Activated CD4-positive, alpha-beta T cell treated with anti-CD3 and anti-CD28 coated beads, Interleukin-2, amount 50 U/mL, for 4 hours (primary cell): ENCODE measurements around the gene STX12.
"Not testable (repeated sequence)": the region's sequence is repeated elsewhere in the genome, so short reads cannot be mapped to it uniquely, and the experiment has no call there.

ENCODE experiments used
- DNase-seq, 2 experiments: peaks; one replicate each; pipeline ENCODE4 v3.0.0-alpha.2; 2020

STX12 gene

DNA sequence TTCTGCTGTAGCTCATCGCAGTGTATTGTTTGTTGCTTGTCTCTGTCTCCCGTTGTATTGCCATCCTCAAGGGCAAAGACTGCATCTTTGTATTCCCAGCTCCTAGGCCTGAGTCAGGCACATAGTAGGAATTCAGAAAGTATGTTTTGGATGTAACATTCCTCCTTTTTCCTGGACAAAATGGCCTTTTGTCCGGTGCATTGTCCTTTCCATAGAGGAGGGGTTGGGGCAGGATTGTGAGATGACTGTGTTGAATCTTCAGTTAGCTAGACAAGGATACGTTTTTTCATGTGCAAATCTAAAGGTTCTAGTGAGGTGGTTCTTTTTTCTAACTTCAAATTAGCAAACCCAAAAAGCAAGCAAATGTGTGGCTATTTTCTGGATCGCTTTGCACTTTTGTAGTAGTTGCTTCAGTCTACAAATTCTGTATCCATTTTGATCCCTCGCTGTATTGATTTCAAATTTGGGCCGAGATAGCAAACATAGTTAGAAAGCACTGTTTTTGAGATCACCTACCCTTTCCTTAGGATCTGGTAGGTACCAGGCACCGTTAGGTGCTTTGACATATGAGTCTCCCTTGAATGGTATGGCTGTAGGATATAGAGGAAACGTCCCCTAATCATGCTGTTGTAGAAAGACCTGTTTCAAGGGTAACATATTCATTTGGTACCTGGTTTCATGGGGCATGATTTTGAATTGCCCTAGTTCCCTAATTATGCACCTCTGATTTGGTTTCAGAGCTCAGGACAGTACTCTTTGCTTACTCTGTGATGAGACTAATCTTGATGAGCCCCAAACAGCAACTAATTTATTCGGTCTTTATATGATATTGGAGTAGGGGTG, 58.8 kb downstream of the STX12 start:
- no peak for DNase-seq

DNA sequence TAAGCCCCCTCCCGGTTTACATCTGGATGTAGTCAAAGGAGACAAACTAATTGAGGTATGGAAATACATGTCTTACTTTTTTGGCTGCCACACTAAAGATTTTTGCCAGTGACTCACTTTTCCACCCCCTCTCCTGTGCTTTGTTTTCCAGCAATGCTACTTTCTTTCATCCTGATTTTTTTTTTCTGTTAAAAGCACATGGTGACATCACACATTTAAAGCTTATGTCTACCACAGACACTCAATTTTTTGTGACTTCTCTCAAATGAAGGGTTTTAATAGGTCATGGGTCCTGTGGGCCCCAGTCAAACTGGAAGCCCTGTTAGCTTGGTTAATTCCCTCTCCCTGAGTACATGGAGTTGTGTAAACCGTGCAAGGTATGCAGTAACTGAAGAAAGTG, 59.7 kb downstream of the STX12 start:
- DNase-seq: no peak

DNA sequence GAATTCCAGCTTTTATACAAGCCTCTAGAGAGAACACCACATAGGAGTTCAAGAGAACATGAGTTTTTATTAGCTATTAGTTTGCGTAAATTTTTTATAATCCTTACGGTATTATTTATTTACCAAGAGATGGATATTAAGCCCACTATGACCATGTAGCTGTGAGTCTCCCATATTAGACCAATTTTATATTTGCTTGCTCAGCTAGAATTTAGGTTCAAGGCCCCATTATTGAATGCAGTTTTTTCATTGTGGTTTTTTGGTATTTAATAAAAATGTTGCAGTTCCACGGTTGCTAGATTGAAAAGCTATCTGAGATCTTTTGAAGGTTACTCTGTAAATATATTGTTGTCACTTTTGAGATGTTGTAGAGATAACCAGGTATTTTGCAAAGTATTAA, 60.5 kb downstream of the STX12 start:
- DNase-seq: no peak

DNA sequence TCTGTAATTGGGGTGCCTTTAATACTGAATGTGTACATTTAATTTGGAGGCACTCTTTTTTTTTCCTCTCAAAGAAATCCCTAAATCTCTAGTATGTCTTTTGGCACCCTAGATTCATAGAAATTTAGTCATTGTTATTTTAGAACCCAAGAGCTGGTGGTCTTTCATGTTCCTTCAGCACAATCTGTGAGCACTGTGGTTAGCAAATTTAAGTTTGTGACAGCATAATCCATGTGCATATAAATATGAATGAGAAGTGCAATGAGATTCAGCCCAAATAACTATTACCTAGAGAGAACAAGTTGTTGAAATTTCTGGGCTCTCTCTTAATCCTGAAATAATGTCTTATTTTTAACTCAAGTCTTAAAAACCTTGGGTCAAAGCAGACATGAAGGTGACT, 62.0 kb downstream of the STX12 start:
- DNase-seq: no peak

DNA sequence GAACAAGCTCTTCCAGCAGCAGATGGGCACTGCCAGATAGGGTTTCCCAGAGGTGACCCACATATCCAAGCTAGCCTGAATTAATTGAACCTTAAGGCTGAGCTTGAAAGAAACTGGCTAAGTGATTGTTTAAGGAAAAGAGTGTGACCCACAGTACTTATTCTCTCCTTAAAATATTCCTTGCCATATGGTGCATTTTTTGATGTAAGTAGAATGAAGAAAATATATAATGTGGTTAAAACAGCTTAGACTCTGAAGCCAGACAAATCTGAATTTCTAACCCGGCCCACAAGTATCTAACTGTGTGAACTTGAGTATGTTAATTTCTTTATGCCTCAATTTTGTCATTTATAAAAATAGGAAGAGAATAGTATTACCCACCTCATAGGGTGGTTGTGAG, 62.5 kb downstream of the STX12 start:
- no peak for DNase-seq

DNA sequence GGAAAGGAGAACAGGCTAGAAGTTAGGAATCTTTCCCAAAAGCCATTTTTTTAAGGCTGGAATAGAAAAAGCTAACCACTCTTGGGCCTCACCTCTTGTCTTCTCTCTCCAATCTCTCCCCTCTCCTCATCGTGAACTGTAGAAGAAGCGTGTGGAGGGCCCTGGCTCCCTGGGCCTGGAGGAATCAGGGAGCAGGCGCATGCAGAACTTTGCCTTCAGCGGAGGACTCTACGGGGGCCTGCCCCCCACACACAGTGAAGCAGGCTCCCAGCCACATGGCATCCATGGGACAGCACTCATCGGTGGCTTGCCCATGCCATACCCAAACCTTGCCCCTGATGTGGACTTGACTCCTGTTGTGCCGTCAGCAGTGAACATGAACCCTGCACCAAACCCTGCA, 76.9 kb downstream of the STX12 start:
- DNase-seq: no peak

DNA sequence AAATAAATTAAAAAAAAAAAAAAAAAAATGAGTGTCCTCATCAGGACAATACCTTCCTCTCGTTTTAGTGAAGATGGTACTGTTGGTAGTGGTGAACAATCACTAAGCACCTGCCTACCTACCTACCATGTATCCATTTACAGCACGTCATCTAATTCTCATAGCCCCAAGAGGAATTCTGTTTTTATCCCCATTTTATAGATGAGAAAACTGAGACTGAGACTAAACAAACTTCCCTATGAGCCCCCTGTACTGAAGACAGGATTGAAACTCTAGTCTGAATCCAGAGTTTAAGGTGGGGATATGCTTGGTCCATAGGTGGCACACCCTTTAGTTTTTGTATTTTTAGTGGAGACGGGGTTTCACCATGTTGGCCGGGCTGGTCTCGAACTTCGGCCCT, 82.1 kb downstream of the STX12 start:
- DNase-seq: no peak

DNA sequence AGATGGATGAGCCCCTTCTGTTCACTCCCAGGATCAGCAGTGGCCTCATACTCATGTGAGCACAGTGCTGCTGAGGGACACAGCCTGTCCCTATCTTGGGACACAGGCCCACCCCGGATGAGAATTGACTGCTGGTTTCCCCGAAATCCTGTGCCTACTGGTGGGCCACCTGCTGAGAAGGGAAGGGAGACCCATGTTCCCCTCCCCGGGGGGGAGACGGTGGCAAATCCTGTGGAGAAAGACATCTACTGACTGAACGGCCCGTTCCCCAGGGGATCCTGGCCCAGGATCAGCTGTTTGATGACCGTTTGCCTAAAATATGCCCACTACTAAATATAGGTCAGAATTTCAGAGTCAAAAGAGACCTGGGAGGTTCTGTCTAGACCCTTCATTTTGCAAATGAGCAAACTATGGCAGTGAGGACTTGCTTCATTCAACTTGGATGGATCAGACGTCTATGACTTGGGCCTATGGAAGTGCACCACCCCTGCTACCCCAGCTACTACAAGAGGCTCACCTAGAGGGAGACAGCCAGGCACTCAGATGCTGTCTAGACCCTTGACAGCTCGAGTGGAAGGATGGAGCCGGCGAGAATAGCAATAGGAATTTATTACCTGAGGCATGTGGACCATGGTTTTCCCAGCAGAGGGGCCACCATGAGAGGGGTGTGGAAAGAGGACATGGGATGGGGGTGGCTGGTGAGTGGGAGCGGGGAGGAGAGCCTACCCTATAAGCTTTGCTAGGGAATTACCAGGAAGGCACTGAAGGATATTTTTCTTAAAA, 83.7 kb downstream of the STX12 start:
- DNase-seq: no peak

DNA sequence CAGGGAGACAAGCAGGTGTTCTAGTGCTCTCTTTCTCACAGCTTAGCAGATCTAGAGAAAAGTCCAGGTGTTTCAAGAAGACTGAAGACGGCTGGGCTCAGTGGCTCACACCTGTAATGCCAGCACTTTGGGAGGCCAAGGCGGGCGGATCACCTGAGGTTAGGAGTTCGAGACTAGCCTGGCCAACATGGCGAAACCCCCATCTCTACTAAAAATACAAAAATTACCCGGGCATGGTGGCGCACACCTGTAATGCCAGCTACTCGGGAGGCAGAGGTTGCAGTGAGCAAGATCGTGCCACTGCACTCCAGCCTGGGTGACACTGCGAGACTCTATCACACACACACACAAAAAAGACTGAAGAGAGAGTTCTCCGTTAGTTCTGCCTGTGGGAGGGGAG, 84.5 kb downstream of the STX12 start:
- DNase-seq: not testable (repeated sequence)

DNA sequence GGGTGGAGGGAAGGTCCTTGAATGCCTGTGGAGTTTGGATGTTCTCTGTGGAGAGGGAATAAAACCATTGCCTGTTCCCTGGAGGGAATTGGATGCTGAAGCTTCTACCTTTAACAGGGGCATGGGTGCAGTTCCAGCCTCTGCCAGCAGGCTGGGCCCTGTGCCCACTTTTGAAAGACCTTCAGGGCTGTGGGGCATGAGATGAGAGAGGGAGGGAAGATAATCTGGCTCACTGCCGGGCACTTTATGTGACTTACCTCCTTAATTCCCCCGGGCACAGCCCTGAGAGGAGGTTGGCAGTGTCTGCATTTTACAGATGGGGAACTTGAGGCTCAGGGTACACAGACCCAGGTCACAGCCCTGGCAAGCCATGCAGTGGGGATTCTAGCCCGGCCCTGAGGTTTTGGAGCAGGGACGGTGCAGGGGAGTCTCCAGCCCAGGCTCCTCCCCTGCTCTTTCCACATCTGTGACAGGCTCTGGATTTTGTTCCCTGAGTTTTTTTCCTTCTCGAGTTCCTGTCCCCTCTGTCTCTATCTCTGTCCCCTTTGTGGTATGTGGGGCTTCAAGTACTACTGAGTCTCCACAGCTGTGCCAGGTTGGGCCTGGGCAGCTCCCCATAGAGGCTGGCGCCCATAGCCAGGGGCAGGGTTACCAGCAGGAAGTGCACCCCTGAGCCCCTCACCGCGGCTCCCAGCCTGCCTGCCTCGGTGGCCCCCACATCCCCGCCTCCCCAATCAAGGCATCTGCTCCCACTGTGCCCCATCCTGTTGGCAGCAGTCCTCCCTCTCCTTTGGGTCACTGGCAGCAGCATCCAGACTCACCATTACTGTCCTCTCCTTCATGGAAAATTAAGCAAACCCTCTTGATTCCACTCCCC, 85.3 kb downstream of the STX12 start:
- peak; percentile 83 to 86 for DNase-seq

DNA sequence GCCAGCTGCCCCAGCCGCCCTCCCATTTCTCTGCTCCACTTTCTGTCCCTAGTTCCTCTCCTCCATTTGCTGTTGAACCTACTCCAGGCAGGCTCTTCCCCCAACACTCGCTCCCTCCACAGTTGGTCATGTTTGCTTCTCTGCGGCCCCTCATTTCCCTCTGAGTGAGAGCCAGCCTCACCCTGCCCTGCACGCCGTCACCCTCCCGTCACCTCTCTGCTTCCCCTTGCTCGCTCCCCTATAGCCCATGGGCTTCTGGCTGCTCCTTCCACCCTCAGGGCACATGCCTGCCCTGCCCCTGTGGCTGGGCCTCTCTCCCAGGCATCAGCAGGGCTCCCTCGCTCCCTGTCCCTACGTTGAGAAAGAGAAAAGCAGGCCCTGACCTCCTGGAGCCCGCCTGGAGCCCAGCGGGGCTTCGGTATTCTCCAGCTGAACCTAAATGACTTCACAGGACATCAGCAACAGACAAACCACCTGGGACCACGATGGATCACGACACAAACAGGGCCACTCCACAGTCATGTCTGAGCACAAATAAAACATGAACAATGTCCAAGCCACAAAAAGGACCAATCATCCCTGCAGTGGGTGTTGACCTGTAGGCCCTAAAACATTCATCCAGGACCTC, 86.0 kb downstream of the STX12 start:
- DNase-seq: no peak

DNA sequence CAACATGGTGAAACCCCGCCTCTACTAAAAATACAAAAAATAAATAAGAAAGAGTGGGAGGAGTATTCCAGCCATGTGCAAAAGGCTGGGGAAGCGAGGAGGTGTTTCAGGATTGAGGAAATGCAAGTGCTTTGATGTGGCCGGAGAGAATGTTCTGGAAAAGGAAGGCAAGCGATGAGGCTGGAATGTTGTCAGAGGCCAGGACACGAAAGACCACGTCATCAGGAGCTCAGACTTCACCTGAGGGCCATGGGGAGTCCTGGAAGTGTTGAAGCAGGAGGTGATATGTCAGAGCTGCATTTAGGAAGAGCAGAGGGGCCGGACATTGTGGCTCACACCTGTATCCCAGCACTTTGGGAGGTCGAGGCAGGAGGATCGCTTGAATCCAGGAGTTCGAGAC, 88.4 kb downstream of the STX12 start:
- DNase-seq: no peak

DNA sequence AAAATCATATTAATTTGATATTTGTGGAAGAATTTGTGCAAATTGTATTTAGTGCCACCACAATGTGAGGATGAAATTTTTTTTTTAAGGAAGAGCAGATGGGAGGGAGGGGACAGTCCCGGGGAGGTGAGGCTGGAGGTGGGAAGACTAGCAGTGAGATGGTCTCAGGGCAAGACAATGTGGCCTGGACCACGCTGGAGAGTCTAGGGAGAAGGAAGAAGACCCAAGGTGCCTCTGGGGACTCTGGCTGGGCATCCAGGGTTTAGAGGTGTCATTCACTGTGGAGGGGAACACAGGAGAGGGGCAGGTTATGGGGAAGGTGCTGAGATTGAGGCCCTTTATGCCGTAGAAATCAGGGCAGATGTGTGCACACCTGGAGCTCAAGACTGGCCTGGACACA, 89.0 kb downstream of the STX12 start:
- no peak for DNase-seq

DNA sequence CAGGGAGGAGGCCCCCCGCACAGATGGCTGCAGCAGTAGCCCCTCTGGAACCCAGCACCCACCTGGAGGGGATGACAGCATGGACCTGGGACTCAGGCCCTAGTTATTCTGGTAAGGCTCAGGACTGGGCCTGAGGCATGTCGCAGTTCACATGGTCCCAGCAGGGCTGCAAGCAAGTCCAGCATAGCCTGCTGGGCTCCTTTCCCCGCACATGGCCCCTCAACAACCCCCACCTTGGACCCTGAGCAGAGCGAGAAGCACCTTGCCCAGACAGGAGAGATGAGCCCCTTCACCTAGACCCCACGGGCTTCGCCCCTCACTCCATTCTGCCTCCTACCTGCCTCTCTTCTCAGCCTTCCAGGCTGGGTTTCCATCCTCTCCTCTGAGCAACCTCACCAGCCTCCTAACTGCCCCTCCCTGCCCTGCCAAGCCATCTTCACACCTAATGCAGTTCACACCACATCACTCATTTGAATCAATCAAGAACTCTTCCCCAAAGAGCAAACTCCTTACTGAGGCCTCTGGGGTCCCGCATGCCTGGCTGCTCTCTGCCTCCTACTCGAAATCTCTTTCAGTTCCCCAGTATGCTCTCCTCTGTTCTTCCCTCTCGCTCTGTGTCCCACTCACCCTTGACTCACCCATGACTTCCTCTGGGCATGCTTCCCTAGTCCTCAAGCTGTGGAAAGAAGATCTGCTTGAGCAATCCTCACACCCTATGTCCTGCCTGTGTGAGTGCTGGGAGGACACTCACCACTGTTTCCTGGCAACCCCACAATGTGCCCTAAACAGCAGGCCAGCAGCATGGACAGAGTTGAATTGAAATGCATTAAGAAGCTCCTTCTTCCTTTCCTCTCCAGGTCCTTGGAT, 89.9 kb downstream of the STX12 start:
- no peak for DNase-seq

DNA sequence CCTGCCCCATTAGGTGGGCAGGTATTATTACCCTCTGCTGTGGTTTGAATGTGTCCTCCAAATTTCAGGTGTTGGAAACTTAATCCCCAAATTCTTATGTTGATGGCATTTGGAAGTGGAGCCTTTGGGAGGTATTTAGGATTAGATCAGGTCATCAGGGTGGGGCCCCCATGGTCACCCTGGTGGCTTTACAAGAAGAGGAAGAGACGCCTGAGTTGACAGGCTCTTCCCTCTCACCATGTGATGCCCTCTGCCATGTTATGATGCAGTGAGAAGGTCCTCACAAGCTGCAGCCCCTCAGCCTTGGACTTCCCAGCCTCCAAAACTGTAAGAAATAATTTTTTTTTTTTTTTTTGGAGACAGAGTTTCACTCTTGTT, 90.5 kb downstream of the STX12 start:
- DNase-seq: no peak

DNA sequence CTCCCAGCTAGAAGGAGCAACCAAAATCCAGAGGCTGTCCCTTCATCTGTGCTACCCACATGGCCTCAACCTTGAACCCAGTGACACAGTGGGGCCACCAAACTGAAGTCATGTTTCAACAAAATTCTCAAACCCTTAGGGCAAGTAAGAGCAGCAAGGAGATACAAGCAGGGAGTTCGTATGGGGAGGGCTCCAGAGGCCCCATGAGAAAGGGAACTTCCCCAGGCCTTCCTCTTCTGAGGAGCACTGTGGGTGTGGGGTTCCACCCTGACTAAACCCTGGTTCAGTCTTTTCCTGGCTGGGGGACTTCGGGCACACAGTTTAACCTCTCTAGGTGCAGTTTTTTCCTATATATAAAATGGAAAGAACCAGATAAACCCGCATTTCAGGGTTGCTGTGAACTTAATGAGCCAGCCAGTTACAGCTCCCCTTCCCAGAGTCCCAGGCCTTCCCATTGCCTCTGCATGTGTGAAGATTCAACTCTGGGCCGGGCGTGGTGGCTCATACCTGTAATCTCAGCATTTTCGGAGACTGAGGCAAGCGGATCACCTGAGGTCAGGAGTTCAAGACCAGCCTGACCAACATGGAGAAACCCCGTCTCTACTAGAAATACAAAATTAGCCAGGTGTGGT, 91.4 kb downstream of the STX12 start:
- peak; percentile 32 to 38 for DNase-seq

DNA sequence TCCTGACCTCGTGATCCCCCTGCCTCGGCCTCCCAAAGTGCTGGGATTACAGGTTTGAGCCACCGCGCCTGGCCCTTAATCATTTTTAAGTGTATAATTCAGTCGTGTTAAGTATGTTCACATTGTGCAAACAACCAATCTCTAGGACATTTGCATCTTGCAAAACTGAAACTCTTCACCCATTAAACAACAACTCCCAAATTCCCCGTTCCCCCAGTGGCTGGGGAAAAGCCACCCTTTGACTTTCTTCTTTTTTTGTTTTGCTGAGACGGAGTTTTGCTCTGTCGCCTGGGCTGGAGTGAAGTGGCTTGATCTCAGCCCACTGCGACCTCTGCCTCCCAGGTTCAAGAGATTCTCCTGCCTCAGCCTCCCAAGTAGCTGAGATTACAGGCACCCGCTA, 92.8 kb downstream of the STX12 start:
- no peak for DNase-seq

DNA sequence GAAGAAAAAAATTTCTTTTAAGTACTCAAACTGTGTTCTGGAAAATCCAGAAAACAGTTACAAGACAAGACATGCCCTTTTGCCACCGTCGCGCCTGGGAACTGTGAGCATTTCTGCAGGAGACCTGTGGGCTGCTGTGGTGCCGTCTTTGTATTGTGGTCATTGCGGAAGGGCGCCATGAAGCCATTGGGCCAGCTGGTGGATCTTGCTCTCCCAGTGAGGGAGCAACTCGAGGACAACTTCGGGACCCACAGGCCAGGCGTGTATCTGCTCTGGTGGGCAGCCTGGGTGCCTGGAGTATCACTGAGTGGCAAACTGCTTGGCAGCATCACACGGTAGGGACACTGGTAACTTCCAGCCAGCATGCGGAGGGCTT, 95.5 kb downstream of the STX12 start:
- DNase-seq: no peak

DNA sequence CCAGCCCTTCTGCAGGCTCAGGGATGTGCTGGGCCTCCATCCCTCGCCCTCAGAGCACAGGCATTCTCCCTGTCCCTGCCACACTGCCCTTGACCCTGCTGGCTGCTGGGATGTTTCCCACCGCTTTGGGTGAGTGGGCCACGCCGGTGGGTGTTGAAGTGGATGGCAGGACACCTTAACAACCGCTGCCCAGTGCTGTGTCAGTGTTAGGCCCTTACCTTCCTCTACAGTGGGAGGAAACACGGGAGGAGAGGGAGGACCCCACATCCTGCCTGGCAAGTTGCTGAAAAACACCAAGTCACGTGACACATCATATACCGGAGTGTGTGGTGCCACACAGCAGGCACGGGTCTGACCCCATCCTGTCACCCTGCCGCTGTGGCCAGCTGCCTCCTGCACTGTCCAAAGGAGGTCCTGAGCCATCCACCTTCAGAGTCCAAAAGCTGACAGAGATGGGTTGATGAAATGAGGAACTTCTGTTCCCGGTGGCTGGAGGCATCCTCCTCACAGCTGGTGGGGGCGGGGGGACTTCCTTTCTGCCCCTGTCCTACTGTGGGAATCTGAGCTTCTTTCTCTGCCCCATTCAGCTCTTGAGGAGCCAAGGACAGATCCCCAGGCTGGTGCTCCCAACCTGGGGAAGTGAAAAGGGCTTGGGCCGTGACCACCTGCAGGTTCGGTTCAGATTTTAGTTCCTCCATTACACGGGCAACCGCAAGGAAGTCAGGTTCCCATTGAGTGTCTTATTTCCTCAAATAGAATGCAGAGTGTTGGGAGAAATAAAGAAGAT, 96.1 kb downstream of the STX12 start:
- DNase-seq: peak; percentile 21 to 38

DNA sequence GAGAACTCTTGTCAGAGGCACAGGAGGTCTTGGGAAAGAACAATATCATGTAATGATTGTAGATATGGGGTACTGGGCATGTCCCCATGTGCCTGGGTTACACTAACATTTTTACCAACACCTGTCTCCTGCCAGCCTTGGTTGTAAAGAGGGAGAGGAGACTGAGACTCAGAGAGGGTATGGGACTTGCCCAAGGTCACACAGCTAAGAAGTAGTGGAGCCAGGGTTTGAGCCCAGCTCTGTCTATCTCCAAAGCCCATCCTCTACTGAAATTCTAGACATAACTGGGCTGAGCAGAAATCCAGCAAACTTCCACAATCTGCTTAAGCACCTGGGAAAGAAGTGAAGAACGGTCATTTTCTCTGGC, 96.7 kb downstream of the STX12 start:
- no peak for DNase-seq

DNA sequence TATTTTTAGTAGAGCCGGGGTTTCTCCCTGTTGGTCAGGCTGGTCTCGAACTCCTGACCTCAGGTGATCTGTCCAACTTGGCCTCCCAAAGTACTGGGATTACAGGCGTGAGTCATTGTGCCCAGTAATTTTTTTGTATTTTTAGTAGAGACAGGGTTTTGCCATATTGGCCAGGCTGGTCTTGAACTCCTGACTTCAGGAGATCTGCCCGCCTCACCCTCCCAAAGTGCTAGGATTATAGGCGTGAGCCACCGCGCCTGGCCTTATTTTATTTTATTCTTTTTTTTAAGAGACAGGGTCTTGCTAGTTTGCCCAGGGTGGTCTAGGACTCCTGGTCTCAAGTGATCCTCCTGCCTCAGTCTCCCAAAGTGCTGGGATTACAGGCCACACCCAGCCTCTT, 98.1 kb downstream of the STX12 start:
- not testable (repeated sequence) for DNase-seq
